ENCODE measurements around the gene LCN6.

- TF ChIP-seq CTCF (CRISPR knock-in tag; IDR thresholded peaks at IDR 0.05) (no peak), CBX1 (IDR thresholded peaks at IDR 0.05; ENCODE audit: low read depth) (no peak), ESRRA (CRISPR knock-in tag; IDR thresholded peaks at IDR 0.05; ENCODE audit: low read depth) (no peak), ATF3 (CRISPR knock-in tag; IDR thresholded peaks at IDR 0.05) (no peak), PHB2 (IDR thresholded peaks at IDR 0.05; ENCODE audit: partially characterized antibody) (no peak), MLX (CRISPR knock-in tag; IDR thresholded peaks at IDR 0.05) (no peak; the same call in 1 of the 2 replicates), KDM4B (CRISPR knock-in tag; IDR thresholded peaks at IDR 0.05) (no peak), EZH2 (conservative IDR thresholded peaks at IDR 0.05; ENCODE audit: low read depth, low read length) (no peak), ZNF407 (CRISPR knock-in tag; IDR thresholded peaks at IDR 0.05; ENCODE audit: not compliant biosample characterization) (peak; percentile 20), NFE2L2 (IDR thresholded peaks at IDR 0.05; ENCODE audit: low read length) (no peak)
Measured at GRCh38 chr9:136728548-136729123, 19.7 kb downstream of the LCN6 start.
